HG03135 (cell line): ENCODE data around the gene AASS.

ENCODE experiments used
- ATAC-seq: cut with Tn5 transposase; IDR thresholded peaks from one replicate; pipeline ENCODE4 v1.9.1; 2021; ENCODE audit warnings: mild to moderate bottlenecking, moderate library complexity; ENCODE audit not compliant: unreplicated experiment

Gene AASS

DNA sequence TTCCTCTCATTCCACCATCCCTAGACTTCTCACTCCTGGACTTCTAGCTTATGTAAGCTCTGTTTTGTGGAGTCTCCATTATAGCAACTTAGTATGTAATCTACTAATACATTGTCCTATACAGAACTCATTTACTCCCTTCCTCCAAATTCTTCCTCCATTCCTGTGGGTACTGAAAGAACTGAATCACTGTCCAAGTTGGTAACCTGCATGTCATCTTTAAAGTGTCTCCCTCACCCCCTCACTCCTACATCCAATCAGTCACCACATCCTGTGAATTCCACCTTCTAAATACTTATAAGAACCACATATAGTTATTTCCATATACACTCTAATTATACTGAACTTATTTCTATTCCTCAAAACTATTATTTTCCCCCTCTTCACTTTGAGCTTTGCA lies 20.3 kb downstream of the AASS start:
- no peak for ATAC-seq

DNA sequence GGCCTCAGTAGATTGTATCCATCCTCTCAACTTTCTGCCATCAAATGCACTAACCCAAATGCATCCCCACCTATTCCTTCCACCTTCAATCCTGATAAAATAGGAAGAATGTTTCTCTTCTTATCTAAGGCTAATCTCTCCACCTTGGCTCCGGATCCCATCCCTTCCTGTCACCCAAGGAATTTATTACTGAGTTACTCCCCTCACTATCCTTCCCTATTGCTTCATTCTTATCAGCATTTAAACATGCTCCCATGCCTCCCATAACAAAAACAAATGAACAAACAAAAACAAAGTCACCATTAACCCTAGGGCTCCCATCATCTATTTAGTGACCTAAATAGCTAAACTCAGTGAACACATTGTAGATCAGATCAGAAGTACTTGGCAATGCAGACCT lies 25.3 kb downstream of the AASS start:
- ATAC-seq = no peak

DNA sequence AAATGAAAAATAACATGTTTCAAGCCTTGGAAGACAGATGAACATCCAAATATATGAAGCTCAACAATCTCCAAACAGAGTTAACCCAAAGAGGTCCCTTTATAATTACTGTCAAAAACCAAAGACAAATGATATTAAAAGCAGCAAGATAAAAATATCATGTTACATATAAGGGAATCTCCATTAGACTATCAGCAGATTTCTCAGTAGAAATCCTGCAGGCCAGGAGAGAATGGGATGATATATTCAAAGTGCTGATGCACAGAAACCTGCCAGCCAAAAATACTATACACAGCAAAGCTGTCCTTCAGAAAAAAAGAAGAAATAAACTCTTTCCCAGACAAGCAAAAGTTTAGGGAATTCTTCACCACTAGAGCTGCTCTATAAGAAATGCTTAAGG lies 41.0 kb downstream of the AASS start:
- no peak for ATAC-seq

DNA sequence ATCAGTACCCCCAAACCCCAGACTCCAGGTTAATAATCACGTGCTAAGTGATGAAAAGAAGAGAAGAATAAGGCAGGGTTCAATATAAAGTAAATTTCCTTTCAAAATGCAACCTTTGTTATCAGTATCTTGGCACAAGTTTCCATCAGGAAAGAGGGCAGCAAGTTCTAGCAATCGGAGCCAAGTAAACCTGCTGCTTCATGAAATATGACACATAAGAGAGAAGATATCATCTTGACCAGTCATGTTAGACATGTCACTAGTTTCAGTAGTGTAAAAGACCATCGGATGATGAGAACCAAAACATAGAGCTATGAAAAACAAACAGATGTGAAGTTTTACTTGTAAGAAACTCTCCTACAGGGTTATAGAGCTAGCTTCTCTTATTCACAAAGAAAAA lies 44.0 kb downstream of the AASS start:
- ATAC-seq = no peak

DNA sequence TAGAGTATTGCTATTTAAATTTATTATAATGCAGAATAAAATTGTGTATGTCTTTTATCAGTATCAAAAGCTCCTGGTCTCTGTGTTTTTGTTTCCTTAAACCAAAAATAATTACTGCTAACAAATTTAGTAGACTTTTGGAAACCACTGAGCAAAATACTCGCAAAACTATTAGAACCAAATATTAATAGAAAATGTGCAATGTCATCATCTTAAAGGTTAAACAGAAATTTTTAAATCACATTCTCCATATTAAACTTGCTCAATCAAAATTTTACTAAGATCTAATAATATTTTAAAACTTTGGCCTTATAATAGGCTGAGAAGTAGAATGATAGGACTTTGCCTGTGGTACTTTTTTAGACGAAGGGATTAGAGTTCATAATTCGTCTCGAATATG lies 48.4 kb downstream of the AASS start:
- ATAC-seq = no peak

DNA sequence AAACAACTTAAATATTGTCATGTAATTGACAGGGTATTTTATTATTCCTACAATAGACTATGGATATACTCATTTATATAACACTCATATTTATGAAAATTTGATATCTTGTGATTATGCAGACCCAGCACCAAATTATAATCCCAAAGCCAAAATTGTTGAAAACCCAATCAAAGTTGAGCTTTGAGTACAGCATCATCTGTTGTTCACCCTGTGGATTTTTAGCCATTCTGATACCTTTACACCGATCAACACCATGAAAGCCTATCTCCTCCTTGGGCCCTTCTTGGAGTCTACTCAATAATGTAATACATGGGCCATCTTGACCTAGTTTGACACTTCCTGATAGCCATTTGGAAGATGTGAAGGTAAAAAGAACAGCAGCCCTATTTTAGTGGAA lies 49.5 kb downstream of the AASS start:
- ATAC-seq = no peak

DNA sequence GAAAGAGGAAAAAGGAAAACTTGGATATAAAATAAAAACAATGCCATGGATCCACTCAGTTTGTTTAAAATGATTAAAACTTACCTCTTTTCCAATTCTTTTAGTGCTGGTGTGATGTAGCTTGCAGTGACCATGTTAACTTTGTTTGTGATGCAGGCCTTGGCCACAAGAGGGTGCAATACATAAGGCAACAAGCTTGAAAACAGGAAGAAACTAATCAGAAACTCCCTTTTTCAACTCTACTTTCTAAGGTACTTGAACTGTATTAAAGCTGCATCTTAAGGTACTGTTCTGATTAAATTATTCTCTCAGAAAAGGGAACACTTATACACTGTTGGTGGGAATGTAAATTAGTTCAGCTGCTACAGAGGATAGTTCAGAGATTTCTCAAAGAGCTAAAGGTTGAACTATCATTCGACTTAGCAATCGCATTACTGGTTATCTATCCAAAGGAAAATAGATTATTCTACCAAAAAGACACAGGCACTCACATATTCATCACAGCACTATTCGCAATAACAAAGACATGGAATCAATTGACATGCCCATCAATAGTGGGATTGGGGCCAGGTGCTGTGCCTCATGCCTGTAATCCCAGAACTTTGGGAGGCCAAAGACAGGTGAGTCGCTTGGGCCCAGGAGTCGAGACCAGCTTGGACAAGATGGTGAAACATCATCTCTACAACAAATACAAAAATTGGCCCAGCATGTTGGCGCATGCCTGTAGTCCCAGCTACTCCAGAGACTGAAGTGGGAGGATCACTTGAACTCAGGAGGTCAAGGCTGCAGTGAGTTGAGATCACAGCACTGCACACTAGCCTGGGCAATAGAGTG lies 50.9 kb downstream of the AASS start:
- peak; percentile 95 for ATAC-seq

DNA sequence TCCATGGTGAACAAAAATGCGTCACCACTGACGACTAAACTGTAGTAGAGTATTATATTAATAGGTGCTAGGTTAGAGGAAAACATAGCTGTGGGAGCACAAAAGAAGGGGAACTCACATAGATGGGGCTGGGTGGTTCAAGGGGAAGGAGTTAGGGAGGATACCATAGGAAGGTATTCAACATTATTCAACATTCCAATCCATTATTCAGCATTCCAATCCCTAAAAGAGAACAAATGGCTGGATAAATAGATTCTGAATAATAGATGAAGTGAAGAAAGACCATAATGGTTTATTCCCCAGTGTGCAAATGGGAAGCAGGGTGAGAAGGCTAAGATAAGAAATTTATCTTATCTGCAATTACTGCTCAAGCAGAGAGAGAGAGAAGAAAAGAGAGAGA lies 61.4 kb downstream of the AASS start:
- ATAC-seq = no peak

DNA sequence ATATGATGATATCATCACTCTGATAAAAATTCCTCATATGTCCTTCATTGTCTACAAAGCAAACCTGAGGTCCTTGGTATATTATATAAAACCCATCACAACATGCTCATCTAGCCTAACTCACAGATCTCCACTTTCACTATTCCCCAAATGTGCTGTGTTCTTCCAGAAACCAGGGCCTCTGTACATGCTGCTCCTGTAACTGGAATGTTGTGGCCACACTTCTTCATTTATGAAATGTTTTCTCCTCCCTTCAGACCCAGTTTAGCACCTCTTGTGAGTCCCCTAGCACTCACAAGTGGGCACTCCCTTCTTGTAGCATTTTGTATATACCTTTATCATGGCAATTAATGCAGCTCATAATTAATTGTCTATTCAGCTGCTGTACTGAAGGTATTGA lies 61.9 kb downstream of the AASS start:
- no peak for ATAC-seq

DNA sequence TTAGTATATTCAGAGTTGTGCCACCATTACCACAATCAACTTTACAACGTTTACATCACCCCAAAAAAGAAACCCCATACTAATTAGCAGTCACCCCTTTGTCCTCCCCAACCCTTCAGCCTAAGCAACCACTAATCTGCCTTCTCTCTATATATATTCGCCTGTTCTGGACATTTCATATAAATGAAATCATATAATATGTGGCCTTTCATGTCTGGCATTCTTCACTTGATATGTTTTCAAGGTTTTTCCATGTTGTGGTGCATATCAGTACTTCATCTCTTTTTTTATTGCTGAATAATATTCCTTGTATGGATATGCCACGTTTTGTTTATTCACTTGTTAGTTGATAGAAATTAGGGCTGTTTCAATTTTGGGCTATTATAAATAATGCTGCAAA lies 70.4 kb downstream of the AASS start:
- no peak for ATAC-seq

DNA sequence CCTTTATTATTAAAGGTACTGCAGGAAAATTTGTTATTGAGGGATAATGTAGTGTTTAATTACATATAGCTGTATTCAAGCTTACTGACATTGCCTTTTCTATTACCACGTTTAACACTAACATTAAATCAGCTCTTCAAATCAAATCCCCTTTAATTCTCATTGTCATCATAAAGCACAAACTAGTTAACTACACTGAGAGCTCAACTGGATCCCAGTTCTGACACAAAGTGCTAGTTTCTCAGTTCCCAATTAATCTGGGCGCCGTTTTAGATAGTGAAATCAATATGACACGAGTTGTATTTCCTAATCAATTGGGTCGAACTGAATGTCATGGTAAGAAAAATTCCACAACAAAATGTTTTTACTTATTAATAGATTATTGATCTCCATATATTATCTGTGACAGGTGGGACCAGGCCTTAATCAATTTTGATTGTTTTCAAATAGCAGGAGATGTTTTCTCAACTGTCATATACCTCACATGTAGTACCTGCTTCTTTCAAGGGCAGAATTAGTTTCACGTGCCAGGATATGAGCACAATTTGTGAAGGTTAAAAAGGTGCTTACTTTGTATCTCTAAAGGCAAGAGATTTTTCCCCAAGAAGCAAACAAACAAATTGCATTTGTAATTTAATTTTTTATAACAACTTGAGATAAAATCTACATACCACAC lies 71.0 kb downstream of the AASS start:
- ATAC-seq = no peak

DNA sequence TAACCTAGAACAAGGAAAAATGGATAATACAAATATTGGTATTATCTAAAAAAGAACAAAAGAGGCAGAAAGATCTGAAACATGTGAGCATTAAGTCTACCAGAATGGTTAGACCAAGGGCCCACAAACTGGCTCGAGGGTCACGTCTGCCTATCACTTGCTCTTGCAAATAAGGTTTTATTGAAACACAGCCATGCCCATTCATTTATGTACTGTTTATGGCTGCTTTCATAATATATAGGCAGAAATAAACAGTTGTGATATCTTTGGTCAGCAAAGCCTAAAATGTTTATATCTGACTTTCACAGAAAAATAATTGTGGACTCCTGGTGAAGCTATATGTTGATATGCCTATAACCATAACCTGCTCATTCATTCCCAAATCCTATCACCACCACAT lies 71.8 kb downstream of the AASS start:
- ATAC-seq = no peak

DNA sequence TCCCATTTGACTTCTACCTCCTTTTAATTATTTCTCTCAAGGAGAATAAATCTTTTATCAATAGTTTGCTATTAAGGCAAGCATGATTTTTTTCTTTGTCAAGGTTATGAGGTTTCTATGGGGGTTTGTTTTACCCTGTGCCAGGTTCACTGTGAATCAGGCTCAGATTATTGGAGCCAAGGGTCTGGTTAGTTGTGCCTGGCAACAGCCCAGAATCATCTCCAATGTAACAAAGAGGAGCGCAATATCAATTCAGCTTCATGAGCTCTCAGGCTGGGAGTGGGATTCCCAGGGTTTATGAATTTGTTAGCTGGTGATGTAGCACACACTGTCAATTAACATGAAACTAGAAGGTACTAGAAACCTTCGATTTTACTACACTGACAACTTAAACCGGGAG lies 73.2 kb downstream of the AASS start:
- no peak for ATAC-seq

DNA sequence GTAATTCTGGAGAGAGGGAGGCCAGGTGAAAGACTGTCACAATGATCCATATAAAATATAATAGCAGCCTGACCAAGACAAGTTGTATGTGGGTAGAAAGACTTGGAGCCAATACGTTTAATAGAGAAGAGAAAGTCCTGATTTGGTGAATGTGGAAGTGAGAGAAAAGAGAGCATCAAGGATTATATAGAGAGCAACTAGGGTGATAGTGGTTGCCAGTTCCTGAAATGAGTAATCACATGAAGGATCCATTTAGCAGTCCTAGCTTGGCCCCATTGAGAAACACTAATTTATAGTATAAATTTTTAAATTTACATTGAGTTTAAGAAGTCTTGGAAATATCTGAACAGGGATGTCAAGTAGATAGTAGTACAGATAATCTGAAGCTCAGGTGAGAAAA lies 74.0 kb downstream of the AASS start:
- no peak for ATAC-seq

DNA sequence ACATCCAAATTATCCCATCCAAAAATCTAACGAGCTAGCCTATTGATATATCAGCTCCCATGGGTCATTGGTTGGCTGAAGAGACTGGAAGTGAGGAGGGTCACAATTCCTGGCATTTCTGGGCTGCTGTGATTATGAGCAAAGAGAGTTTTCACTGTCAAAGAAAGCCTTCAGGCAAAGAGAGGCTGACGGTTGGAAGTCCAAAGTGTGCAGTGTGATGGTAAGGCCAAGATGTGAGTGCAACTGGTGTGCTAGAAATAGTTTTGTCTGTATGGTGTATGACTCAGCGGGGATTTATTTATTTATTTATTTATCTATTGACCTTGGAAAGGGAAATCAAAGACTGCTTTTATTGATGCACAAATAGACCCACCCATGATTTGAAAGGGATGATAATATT lies 75.0 kb downstream of the AASS start:
- ATAC-seq = no peak

DNA sequence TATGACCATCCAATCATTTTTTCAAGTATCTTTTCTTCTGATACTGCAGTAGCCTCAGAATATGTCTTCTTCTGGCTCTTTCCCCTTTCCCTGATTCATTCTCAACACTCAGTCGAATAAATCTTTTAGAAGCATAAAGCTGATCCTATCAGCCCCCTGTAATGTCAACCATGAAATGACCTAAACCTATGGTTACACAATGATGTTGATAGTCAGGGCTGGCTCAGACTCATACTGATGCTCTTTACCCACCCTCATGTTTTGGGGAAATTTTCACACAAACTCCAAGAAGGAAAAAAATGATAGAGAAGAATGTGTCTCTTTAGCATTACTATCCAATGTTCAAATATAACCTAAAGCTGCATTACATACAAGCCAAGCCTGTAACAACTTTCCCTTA lies 76.0 kb downstream of the AASS start:
- no peak for ATAC-seq

DNA sequence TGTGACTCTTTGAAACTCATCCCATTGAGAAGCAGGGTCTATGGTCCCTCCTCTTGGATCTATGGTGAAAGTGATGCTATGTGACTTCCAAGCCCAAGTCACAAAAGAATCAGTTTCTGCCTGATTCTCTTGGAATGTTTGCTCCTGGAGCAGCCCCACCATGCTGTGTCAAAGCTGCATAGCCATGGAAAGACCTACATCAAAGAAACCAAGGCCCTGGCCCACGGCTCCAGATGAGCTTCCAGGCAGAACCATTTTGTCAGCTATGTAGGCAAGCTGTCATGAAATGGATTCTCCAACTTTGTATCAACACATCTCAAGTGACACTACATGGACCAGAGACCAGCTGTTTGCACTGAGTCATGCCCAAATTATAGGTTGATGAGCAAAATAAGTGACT lies 77.0 kb downstream of the AASS start:
- no peak for ATAC-seq

DNA sequence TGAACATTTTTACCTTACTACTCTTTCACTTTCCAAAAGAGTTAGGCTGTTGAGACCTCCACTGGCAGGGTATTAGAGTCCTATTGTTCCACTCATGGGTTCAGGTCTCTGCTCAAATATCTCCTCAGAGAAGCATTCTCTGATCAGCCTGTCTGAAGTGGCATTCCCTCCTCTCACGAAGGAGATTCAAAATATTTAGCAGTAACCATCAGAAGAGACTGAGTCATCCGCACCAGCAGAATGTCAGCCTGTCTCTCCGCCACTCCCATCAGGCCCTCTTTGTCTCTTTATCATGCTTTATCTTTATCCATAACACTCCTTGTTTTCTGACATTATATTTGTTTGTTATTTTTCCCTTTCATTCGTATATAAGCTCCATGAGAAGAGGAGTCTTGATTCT lies 79.1 kb downstream of the AASS start:
- ATAC-seq = no peak

DNA sequence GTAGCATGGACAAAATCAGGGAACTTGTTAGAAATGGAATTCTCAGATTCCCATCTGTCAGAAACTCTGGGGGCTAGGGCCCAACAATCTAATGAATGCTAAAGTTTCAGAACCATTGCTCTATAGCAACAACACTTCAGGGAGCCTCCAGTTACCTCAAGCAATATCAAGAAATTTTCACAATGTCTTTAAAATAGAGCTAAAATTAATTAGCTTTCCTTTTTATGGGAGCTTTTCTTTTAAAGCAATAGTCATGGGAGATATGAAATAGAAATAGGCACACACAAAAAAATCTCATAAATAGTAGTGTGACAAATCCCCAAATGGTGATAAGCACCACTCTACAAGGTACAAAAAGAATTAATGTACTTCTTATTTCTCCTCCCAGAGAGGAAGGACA lies 80.9 kb downstream of the AASS start:
- ATAC-seq = no peak

DNA sequence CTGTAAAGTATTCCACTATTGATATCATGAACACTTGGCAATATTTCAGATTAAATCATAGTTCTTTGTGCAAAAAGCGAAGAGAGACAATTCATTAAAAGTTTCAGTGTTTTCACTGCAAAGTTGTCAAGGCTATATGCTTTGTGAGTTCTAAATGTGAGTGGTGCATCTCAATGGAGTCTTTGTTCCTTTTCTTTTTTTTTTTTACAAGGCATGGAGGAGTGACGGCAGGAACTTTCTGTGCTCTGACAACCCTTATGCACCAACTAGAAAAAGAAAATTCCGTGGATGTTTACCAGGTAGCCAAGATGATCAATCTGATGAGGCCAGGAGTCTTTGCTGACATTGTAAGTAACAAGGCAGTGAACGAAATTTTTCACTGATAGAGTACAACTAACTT lies 84.5 kb downstream of the AASS start:
- no peak for ATAC-seq

DNA sequence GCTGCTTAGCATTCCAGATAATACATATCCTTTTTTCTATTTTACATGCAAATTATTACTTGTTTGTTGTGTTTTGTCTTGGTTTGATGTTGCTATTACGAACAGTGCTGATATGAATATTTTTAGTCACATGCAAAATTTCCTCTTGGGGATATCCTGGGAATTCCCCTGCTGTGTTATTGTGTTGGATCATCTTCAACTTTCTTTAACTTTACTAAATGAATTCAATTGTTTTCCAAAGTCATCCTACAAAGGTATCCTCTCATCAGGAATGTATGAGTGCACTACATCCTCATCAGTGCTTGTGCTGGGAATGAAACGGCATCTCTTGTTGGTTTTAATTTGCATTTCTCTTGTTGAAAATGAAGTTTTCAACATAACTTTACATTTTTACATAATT lies 87.1 kb downstream of the AASS start:
- ATAC-seq = no peak

DNA sequence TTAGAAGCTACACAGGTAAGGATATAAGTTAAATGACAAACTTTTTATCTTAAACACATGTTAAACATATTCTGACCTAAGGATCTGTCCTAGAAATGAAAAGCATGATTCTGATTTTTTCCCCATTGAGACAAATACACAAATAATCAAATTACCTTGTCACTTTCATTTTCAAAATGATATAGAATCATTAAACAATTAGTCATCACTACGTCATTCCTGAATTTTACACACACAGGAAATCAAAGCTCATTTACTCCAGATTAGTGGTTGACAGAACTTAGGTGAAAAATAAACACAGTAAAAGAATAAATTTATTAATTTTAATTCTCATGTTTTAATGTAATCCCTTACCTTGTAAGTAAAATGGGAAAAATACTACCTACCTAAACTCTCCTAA lies 89.0 kb downstream of the AASS start:
- no peak for ATAC-seq

DNA sequence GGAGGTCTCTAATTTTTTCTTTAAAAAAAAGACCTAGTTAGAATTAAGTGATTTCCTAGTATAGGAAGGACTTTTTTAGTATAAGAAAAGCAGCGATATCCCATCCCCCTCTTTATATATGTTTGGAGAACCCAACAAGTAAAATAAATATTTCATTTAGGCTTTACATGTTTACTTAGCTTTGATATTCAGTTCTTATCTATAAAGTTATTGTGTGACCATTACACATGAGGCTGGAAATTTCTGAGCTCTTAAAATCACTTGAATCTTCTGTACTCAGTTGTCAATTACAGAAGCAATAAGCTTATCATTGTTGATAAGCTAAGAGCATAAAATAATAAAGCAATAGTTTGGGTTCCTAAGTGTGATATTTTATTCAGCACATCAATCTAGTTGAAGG lies 89.7 kb downstream of the AASS start:
- ATAC-seq = no peak
